NCI-H2171 treated with DMSO at 0.1 percent for 48 hours (cell line): ENCODE results near the gene ADAMTS14.
A peak's percentile ranks its signal among the peaks of the same experiment; 100 is the strongest.

Experiments
- DNase-seq: peaks from one replicate; lab custom pipeline; 2025; lab: John Stamatoyannopoulos, UW

Gene ADAMTS14

DNA sequence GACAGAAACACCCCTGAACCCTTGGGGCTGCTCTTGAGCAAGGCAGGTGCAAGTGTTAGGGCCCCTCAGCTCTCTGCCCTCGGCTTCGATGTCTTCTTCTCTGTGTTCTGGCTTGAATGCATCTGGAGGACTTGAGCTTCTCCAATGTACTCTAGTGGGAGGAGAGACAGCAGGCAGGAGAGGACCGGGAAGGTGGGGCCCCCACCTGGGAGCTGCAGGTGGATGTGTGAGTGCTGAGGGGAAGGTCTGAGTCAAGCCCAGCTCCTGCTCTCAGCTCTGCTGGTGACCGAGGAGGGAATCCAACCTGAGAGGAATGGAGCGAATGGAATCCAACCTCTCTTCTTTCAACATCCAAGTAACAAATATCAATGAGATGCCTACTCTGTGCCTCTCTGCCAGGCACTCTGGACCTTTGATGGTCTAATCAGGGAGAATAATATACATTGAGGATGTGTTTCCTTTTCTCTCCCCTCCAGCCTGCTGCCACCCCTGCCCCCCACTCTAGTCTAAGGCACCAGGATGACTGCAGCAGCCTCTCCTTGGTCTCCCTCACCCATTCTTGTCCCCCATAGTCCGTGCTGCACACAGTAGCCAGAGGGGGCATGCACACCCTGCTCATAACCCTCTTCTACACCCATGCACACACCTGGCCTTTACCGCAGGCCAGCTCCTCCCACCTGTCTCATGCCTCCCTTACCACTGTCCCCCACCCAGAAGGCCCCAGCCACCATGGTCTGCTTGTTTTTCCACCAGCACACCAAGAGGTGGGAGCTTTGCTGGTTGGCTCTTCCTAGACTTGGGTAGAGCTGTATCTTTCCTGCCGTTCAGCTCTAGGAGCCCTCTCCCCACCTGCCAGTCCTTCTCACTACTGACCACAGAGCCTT lies 99.2 kb downstream of the ADAMTS14 start:
- DNase-seq, result no peak

DNA sequence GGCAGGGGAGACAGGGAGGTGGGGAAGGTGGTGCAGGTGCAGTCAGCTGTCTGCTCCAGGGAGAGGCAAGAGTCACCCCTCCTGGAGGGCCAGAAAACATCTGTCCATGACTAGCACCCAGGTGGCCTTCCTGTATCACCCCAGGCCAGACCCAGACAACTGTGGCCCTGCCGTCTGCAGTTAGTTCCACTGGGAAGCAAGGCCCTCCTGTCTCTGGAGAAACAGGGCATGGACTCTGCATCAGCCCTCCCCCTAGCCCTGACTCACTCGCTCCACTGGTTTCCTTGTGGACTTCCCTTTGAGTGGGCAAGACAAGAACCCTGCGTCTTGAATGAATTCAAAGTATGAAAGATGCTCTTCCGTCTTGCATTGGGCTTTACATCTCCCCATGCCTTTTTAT lies 100.3 kb downstream of the ADAMTS14 start:
- no peak for DNase-seq

DNA sequence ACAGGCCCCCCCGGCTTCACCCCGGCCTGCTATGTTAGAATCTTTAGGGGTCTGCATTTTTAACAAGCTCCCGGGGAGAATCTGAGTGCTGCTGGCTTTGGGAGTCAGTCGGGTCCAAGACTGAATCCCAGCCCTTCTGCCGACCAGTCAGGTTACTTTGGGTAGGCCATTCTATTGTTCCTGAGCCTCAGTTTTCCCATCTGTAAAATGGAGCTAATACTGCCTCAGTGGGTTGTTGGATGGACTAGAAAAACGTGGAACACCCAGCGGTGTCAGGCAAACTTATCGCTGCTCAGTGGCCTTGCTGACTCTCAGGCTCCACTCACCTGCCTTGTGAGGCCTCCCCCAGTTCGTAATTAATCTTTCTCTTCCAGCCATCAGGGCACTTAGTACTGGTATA lies 101.2 kb downstream of the ADAMTS14 start:
- no peak for DNase-seq

DNA sequence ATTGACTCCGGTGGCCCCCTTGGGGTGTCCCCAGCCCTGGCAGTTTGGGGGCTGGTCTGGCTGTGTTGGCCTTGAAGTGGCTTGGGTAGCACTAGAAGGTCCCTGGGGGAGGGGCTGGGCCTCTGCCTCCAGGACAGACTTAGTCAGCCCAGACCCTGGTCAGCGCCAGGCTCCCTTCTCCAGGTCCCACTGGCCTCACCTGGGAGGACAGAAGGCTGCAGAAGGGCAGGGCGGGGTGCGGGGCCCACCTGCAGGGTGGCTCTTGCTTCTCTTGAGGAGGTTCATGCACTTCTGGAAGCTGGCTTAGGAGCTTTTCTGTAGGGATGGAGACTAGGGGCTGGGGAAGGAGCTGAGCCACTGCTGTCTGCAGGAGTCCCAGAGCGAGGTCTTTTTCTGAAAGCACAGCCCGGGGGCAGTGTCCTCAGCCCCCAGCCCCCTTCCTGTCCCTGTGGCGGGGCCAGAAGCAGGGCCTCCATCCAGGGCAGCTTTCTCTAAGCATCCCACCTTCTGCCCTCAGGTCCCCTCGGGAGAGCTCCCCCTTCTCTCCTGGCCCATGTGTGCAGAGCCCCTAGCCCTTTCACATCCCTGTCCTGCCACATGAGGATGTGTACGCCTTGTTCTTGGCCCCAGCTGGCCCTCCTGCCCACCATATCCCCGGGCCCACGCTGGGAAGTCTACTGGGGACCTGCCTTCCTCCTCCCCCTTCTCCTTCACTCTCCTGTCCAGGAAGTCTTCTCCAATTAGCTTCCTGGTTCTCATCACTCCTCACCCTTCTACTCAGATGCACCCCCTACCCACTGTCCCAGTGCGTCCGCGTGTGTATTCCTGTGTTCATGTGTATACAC lies 101.9 kb downstream of the ADAMTS14 start:
- DNase-seq, result no peak

DNA sequence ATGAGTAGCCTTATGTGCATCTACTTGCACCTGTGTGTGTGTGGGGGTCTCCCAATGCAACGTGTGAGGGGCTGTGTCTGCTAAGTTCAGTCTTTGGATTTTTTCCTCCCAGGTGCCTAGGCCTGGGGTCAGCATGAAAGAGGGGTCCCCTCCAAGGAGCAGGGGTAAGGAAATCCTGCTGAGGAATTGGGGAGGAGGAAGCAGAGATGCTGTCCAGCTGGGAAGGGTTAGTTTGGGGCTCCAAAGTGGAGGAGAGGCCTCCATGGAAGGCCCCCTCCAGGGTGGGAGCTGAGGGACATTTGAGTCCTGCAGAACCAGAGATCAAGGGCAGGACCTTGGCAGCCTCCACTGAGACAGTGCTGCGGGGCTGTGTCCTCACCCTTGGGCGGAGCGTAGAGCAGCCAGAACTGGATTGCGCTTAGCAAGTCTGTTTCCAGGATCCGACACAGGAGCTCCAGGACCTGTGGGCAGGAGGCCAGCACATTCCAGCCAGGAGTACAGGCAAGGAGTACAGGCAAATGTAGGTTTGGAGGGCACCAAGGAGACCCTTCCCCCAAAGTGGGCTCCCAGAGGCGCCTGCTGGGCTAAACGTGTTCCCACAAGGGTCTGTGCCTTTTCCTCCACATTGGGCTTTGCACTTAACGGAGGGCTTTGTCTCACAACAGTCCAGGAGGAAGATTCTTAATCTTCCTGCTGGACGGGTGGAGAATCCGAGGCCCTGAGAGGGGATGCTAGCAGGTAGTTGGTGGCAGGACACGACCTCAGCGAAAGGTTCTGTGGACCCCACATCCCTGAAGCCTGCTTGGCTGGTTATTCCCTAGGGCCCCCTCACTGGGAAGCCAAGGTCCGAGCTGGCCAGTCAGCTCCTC lies 102.7 kb downstream of the ADAMTS14 start:
- no peak for DNase-seq

- DNase-seq, result no peak
Measured at GRCh38 chr10:70775679-70776454, 103.6 kb downstream of the ADAMTS14 start.

DNA sequence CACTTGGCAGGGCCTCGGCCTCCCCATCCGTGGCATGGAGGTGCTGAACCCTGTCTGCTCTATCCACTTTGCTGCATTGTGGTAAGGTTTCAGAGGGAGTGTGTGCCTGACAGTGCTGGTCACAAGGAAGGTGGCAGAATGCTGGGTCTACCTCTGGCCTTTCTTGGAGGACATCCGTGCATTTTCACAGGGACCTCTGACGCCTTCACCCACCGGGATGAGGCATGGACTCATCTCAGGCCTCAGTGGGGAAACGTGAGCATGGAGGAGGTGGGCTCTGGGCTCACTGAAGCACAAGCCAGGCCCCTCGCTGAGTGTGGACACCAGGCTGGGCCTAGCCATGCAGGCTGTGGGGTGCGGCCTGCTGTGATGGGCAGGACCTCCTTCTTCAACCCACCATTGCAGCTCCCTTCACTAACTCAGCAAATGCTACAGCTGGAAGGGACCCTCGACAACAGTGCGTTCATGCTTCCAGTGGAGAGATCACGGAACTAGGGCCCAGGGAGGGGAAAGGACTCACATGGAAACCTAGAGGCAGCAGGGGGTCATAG lies 104.2 kb downstream of the ADAMTS14 start:
- DNase-seq, result no peak

- no peak for DNase-seq
Measured at GRCh38 chr10:70777063-70777875, 105.0 kb downstream of the ADAMTS14 start.

DNA sequence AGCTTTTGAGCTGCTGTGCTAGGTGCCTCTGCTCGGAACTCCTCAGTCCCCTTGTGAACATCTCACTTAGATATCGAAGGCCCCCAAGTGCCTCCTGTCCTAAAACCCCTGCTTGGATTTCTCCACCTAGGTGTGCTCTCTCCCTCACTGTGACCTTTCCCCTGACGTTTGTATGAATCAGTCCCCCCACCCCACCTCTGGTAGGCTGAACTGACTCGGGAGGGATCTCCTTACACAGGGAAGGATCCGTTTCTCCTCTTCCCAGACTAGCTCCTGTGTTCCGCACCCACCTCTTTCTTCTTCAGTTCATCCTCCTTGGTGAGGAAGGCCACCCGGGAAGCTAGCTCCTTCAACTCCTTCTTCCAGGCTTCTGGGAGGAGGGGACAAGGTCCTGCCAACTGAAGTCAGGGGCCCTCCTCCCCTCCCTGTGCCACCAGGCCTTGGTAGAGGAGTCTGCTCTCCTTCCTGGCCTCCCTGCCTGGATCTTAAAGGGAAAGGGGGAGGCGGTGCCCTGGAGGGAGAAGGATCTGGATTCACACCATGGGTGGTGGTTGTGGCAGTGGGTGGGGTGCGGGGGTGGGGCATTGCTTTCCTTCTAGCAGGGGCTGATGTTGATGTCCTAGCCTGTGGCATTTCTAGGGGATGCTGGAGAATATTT lies 106.1 kb downstream of the ADAMTS14 start:
- DNase-seq, result no peak

DNA sequence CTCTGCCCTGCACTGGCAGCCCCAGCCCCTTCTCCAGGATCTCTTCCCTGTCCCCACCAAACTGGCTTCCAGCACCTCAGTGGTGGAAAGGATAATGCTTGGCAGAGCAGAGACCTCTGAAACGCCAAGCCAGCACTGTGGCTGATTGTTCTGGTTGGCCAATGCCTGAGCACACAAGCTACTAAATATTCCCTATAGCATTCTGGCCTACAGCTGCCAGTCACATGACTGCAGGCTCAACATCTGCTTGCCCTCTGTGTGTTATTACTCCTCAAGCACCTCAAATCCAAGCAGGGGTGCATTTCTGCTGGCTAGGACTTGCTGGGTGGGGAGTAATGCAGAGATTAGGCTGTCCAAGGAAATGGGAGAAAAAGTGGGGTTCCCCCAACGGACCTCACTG lies 106.8 kb downstream of the ADAMTS14 start:
- DNase-seq, result peak; percentile 35

DNA sequence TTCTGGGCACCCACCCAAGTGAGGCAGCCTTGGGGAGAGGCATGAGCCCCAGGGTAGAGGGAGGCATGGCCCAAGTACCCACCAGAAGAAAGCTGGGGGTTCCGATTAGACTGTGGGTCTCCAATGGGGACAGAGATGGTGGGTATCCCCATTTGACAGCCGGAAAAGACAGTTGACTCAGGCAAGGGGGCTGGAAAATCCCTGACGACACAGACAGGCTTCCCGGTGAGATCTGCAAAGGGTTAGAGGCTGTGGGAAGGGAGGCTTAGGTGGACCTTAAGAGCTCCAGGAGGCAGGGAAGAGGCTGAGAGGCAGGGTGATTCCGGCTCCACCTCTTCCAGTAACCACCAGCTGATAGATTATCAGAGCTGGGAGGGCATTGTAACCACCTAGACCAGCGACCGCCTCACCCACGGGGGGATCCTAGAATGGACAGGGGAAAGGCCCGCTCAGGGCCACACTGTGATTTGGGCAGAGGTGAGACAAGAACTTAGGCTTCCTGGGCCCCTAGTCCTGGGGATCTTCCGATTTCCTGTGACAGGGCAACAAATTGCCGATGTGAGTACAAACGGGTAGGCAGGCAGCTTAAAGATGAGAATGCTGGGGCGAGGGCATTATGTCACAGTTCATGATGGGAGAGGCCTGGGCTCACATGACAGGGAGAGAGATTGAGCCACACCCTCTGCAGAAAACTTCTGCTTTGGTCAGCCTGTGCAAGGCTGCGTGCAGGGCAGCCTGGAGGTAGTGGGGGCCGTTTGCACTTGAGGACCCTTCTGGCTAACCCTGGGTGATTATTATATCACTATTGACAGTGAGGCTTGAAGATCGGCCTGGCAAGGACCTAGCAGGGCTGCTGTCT lies 107.4 kb downstream of the ADAMTS14 start:
- DNase-seq, result no peak

- DNase-seq, result no peak
Measured at GRCh38 chr10:70780370-70780760, 108.1 kb downstream of the ADAMTS14 start.

- DNase-seq, result no peak
Measured at GRCh38 chr10:70780772-70781171, 108.5 kb downstream of the ADAMTS14 start.

DNA sequence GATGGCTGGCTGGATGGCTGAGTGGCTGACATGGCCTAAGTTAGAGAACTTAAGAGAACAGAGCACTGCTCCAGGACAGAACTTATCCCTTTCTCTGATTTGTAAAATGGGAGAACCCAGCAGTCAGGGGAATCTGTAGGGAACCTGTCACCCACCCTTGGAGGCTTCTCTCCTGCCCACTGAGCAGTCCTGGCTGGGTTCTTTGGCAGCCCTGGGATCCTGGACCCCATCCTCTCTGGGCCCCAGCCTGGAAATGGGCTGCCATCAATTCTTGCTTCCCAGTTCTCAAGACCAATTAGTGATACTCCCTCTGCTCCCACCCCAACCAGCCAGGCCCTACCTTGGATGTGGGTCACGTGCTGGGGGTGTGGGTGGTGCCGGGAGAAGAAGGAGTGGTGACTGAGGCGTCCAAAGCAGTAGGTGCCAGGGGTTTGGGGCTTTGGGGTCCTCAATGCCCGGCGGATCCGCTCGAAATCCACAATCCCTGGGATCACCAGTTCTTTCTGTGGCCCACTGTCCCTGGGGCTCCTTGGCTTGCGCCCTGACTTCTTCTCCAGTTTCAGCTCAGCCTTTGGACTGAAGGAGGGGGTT lies 109.2 kb downstream of the ADAMTS14 start:
- no peak for DNase-seq

- no peak for DNase-seq
Measured at GRCh38 chr10:70782086-70782745, 109.9 kb downstream of the ADAMTS14 start.

- DNase-seq, result no peak
Measured at GRCh38 chr10:70782746-70783680, 110.7 kb downstream of the ADAMTS14 start.

DNA sequence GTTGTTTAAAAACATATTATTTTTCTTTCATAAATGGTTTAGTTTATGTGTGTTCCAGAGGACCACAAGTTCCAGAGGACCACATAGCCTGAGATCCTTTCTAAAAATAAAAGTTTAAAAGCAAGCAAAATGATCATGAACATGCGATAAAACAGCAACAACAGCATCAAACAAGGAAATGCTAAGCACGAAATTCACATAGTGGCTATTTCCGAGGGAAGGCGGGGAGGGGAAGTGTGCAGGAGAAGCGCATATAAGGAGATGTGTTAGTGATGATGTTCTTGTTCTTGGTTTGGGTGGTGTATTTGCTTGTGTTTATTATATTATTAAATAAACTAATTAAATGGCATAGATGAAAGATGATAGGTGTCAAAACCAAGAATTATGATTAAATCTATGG lies 111.7 kb downstream of the ADAMTS14 start:
- no peak for DNase-seq
